ENCODE measurements around the gene PHF20. TPM values are rescaled to one million over a fixed set of nuclear protein-coding genes. Genes with fewer than 3 reads are reported as not detected.
A peak's percentile ranks its signal among the peaks of the same experiment; 100 is the strongest.

Gene PHF20
- total and polyA plus RNA-seq, 2 of the 13 experiments (the other 11 are each of a cell fraction or from before 2014, with no cell fraction given), result 22.8 to 34.1 TPM

DNA sequence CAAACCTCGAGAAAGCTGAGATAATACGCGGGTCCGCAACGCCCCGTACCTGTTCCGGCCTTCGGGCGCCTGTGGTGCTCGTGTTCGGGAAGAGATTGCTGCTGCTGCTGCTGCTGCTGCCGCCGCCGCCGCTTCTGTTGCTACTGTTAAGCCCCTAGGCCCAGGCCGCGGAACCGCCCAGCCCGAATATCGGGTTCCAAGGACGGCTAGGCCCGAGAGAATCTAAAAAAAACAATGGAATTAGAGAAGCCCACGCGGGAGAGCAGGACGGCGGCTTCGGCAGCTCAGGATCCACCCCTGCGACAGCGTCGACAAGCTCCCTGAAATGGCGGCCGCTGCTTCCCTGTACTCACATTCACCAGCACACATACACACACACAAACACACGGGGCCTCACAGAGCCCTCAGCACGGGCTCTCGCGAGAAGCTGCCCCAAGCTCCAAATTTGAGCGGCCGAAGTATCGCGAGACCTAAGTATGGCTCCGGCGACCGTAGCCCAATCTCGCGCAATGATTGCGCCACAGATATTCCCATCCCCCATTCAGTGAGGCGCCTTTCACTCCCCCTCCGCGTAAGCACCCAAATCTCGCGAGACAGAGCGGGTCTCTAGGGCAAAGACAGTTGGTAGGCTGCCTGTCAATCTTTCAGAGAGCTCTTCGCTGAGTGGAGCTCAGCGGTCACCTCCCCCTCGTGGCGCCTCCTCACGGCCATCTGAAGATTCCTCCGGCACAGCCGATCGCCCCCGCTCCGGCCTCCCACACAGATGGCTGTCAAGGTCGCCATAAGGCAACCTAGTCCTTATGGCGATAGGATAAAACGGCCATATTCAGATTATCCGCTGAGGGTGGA lies 29.7 kb upstream of the PHF20 start, which contains the start of gene RBM39 (continued):
- TF ChIP-seq, protein P1, sequence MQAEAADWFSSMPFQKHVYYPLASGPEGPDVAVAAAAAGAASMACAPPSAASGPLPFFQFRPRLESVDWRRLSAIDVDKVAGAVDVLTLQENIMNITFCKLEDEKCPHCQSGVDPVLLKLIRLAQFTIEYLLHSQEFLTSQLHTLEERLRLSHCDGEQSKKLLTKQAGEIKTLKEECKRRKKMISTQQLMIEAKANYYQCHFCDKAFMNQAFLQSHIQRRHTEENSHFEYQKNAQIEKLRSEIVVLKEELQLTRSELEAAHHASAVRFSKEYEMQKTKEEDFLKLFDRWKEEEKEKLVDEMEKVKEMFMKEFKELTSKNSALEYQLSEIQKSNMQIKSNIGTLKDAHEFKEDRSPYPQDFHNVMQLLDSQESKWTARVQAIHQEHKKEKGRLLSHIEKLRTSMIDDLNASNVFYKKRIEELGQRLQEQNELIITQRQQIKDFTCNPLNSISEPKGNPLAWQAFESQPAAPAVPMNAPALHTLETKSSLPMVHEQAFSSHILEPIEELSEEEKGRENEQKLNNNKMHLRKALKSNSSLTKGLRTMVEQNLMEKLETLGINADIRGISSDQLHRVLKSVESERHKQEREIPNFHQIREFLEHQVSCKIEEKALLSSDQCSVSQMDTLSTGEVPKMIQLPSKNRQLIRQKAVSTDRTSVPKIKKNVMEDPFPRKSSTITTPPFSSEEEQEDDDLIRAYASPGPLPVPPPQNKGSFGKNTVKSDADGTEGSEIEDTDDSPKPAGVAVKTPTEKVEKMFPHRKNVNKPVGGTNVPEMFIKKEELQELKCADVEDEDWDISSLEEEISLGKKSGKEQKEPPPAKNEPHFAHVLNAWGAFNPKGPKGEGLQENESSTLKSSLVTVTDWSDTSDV (CRISPR knock-in tag; IDR thresholded peaks at IDR 0.05), result peak; percentile 83; the same call in 1 of the 2 replicates
- TF ChIP-seq ZNF460 (CRISPR knock-in tag; IDR thresholded peaks at IDR 0.05; ENCODE audit: borderline replicate concordance) (peak; percentile 38; the same call in 1 of the 2 replicates), ZNF224 (CRISPR knock-in tag; IDR thresholded peaks at IDR 0.05) (peak; percentile 13), POLR2A (IDR thresholded peaks at IDR 0.05; ENCODE audit: insufficient read depth in 1 of 2, low read depth in 2 of 2, low read length in 2 of 2) (peak; percentile 89 to 97), ZNF143 (CRISPR knock-in tag; IDR thresholded peaks at IDR 0.05) (peak; percentile 80), ZBTB3 (CRISPR knock-in tag; IDR thresholded peaks at IDR 0.05; ENCODE audit: borderline replicate concordance, low read depth) (0 out of 2 replicates have a peak, but pooled peaks have one; percentile 68), STAT5B (CRISPR knock-in tag; IDR thresholded peaks at IDR 0.05) (peak; percentile 96), CEBPB (IDR thresholded peaks at IDR 0.05; ENCODE audit: borderline replicate concordance, low read depth, low read length) (peak; percentile 100), TAF1 (CRISPR knock-in tag; IDR thresholded peaks at IDR 0.05) (peak; percentile 99), ZNF547 (CRISPR knock-in tag; IDR thresholded peaks at IDR 0.05) (peak; percentile 98), EP300 (IDR thresholded peaks at IDR 0.05; ENCODE audit: low read depth in 2 of 2, low read length in 2 of 2) (peak; percentile 83 to 87), EP300 (CRISPR knock-in tag; IDR thresholded peaks at IDR 0.05; ENCODE audit: borderline replicate concordance) (peak; percentile 86)
- TF ChIP-seq, protein P2, sequence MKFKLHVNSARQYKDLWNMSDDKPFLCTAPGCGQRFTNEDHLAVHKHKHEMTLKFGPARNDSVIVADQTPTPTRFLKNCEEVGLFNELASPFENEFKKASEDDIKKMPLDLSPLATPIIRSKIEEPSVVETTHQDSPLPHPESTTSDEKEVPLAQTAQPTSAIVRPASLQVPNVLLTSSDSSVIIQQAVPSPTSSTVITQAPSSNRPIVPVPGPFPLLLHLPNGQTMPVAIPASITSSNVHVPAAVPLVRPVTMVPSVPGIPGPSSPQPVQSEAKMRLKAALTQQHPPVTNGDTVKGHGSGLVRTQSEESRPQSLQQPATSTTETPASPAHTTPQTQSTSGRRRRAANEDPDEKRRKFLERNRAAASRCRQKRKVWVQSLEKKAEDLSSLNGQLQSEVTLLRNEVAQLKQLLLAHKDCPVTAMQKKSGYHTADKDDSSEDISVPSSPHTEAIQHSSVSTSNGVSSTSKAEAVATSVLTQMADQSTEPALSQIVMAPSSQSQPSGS (CRISPR knock-in tag; IDR thresholded peaks at IDR 0.05), result peak; percentile 97
- TF ChIP-seq, protein P3, sequence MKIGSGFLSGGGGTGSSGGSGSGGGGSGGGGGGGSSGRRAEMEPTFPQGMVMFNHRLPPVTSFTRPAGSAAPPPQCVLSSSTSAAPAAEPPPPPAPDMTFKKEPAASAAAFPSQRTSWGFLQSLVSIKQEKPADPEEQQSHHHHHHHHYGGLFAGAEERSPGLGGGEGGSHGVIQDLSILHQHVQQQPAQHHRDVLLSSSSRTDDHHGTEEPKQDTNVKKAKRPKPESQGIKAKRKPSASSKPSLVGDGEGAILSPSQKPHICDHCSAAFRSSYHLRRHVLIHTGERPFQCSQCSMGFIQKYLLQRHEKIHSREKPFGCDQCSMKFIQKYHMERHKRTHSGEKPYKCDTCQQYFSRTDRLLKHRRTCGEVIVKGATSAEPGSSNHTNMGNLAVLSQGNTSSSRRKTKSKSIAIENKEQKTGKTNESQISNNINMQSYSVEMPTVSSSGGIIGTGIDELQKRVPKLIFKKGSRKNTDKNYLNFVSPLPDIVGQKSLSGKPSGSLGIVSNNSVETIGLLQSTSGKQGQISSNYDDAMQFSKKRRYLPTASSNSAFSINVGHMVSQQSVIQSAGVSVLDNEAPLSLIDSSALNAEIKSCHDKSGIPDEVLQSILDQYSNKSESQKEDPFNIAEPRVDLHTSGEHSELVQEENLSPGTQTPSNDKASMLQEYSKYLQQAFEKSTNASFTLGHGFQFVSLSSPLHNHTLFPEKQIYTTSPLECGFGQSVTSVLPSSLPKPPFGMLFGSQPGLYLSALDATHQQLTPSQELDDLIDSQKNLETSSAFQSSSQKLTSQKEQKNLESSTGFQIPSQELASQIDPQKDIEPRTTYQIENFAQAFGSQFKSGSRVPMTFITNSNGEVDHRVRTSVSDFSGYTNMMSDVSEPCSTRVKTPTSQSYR (CRISPR knock-in tag; IDR thresholded peaks at IDR 0.05; ENCODE audit: borderline replicate concordance), result peak; percentile 100
- TF ChIP-seq, protein P4, sequence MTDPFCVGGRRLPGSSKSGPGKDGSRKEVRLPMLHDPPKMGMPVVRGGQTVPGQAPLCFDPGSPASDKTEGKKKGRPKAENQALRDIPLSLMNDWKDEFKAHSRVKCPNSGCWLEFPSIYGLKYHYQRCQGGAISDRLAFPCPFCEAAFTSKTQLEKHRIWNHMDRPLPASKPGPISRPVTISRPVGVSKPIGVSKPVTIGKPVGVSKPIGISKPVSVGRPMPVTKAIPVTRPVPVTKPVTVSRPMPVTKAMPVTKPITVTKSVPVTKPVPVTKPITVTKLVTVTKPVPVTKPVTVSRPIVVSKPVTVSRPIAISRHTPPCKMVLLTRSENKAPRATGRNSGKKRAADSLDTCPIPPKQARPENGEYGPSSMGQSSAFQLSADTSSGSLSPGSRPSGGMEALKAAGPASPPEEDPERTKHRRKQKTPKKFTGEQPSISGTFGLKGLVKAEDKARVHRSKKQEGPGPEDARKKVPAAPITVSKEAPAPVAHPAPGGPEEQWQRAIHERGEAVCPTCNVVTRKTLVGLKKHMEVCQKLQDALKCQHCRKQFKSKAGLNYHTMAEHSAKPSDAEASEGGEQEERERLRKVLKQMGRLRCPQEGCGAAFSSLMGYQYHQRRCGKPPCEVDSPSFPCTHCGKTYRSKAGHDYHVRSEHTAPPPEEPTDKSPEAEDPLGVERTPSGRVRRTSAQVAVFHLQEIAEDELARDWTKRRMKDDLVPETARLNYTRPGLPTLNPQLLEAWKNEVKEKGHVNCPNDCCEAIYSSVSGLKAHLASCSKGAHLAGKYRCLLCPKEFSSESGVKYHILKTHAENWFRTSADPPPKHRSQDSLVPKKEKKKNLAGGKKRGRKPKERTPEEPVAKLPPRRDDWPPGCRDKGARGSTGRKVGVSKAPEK (CRISPR knock-in tag; IDR thresholded peaks at IDR 0.05; ENCODE audit: borderline replicate concordance), result peak; percentile 97
- TF ChIP-seq, protein P5, sequence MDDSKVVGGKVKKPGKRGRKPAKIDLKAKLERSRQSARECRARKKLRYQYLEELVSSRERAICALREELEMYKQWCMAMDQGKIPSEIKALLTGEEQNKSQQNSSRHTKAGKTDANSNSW (CRISPR knock-in tag; IDR thresholded peaks at IDR 0.05; ENCODE audit: borderline replicate concordance), result peak; percentile 95; the same call in 1 of the 2 replicates
- TF ChIP-seq, protein P6, sequence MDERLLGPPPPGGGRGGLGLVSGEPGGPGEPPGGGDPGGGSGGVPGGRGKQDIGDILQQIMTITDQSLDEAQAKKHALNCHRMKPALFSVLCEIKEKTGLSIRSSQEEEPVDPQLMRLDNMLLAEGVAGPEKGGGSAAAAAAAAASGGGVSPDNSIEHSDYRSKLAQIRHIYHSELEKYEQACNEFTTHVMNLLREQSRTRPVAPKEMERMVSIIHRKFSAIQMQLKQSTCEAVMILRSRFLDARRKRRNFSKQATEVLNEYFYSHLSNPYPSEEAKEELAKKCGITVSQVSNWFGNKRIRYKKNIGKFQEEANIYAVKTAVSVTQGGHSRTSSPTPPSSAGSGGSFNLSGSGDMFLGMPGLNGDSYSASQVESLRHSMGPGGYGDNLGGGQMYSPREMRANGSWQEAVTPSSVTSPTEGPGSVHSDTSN (CRISPR knock-in tag; IDR thresholded peaks at IDR 0.05), result peak; percentile 100
